NCI-H510A treated with DMSO at 0.1 percent for 48 hours (cell line): ENCODE measurements around the gene ALDH3A1.
"Not testable (repeated sequence)": the region's sequence is repeated elsewhere in the genome, so short reads cannot be mapped to it uniquely, and the experiment has no call there.

Experiments
- DNase-seq: peaks from one replicate; lab custom pipeline; 2025; lab: John Stamatoyannopoulos, UW

The ALDH3A1 gene

GRCh38 chr17:19747829-19748806, at the start of gene ALDH3A1:
TSS of gene ALDH3A1 (minus strand) at chr17:19748298. CDS start at chr17:19745129, 3,169 bp downstream.
- DNase-seq = no peak

- DNase-seq = no peak
Measured at GRCh38 chr17:19796457-19796856, 48.4 kb upstream of the ALDH3A1 start.

GRCh38 chr17:19791918-19792550, 43.9 kb upstream of the ALDH3A1 start:
- DNase-seq = no peak

GRCh38 chr17:19787733-19788357, 39.7 kb upstream of the ALDH3A1 start:
- DNase-seq = no peak

- DNase-seq = no peak
Measured at GRCh38 chr17:19785854-19786253, 37.8 kb upstream of the ALDH3A1 start.

- DNase-seq = no peak
Measured at GRCh38 chr17:19781488-19782458, 33.7 kb upstream of the ALDH3A1 start.

GRCh38 chr17:19780846-19781245, 32.7 kb upstream of the ALDH3A1 start:
- no peak for DNase-seq

GRCh38 chr17:19773534-19773933, 25.4 kb upstream of the ALDH3A1 start:
- no peak for DNase-seq

GRCh38 chr17:19771971-19772630, 24.0 kb upstream of the ALDH3A1 start:
- no peak for DNase-seq

- DNase-seq = no peak
Measured at GRCh38 chr17:19770985-19771735, 23.1 kb upstream of the ALDH3A1 start.

- no peak for DNase-seq
Measured at GRCh38 chr17:19769946-19770652, 22.0 kb upstream of the ALDH3A1 start.

- DNase-seq = no peak
Measured at GRCh38 chr17:19768046-19768782, 20.1 kb upstream of the ALDH3A1 start.

- peak; percentile 76 for DNase-seq
Measured at GRCh38 chr17:19766421-19767270, 18.5 kb upstream of the ALDH3A1 start.

- no peak for DNase-seq
Measured at GRCh38 chr17:19766016-19766415, 17.9 kb upstream of the ALDH3A1 start.

GRCh38 chr17:19763991-19764390, 15.9 kb upstream of the ALDH3A1 start:
- not testable (repeated sequence) for DNase-seq

- DNase-seq = no peak
Measured at GRCh38 chr17:19763416-19763815, 15.3 kb upstream of the ALDH3A1 start.

- DNase-seq = peak; percentile 42
Measured at GRCh38 chr17:19762515-19762961, 14.4 kb upstream of the ALDH3A1 start.

GRCh38 chr17:19760746-19761145, 12.6 kb upstream of the ALDH3A1 start:
- no peak for DNase-seq
